ENCODE measurements around the gene TLE2. TPM values are rescaled to one million over a fixed set of nuclear protein-coding genes. Genes with fewer than 3 reads are reported as not detected.

TLE2 gene
- total and polyA plus RNA-seq, 4 experiments from 2014 or later, result 5.5 to 23.1 (median 14.0) TPM

GRCh38 chr19:2978772-2979171, 50.3 kb downstream of the TLE2 start:
- CTCF ChIA-PET (ENCODE audit: partially characterized antibody), result no interaction called here
- POLR2A ChIA-PET (ENCODE audit: partially characterized antibody), result interaction anchor here (1.1 kb wide), 1 partner anchor 57 kb away, joined by 4 read pairs; no protein-coding TSS in a partner anchor
- Mint-ChIP-seq H3K4me1 (peaks cover 8 to 19% (median 14%) of the 10 kb centered on the region in 4 donors), H3K27ac (no peak overlapping the region), H3K36me3 (peaks cover 0 to 3% of the 10 kb centered on the region in 2 donors), H3K27me3 (peaks cover 2 to 13% of the 10 kb centered on the region in 2 donors), H3K9me3 (no peaks in the 10 kb centered on the region), H3K4me3 (peak overlapping the region in 1 of 8 donors; percentile 25)
- H3K27me3 ChIP-seq (ENCODE audit: insufficient read depth, low read length), result no peaks in the 10 kb centered on the region
- H3K4me1 ChIP-seq (ENCODE audit: insufficient read depth, low read length), result peaks cover 13% of the 10 kb centered on the region
- H3K9me3 ChIP-seq (ENCODE audit: control insufficient read depth in 1 of 2, low read length in 2 of 2), result no peaks in the 10 kb centered on the region
- no peak for DNase-seq
- no peak overlapping the region for H3K27ac ChIP-seq (ENCODE audit: low read depth, low read length)
- intact Hi-C loops (cut with micrococcal nuclease), result no loop called here
- no peak overlapping the region for H3K4me3 ChIP-seq (ENCODE audit: low read length in 2 of 2)
- H3K36me3 ChIP-seq (ENCODE audit: insufficient read depth, low read length), result no peaks in the 10 kb centered on the region

GRCh38 chr19:2978166-2978767, 50.8 kb downstream of the TLE2 start:
- Mint-ChIP-seq H3K4me3 (no peak overlapping the region), H3K27ac (peak overlapping the region in 1 of 7 donors; percentile 7), H3K4me1 (peaks cover 6 to 19% (median 14%) of the 10 kb centered on the region in 4 donors), H3K36me3 (peaks cover 0 to 3% of the 10 kb centered on the region in 2 donors), H3K27me3 (peaks cover under 1 to 9% of the 10 kb centered on the region in 2 donors), H3K9me3 (no peaks in the 10 kb centered on the region)
- peaks cover 13% of the 10 kb centered on the region for H3K4me1 ChIP-seq (ENCODE audit: insufficient read depth, low read length)
- no peak overlapping the region for H3K27ac ChIP-seq (ENCODE audit: low read depth, low read length)
- intact Hi-C loops (cut with micrococcal nuclease), result no loop called here
- no peaks in the 10 kb centered on the region for H3K27me3 ChIP-seq (ENCODE audit: insufficient read depth, low read length)
- H3K4me3 ChIP-seq (ENCODE audit: low read length in 2 of 2), result no peak overlapping the region
- POLR2A ChIA-PET (ENCODE audit: partially characterized antibody), result interaction anchor here (0.6 to 4.1 kb wide), 9 partner anchors 28 to 137 kb away, joined by 3 to 24 read pairs (median 4); partner anchors contain the start of genes TLE5 and ZNF555
- DNase-seq, result no peak
- CTCF ChIA-PET (ENCODE audit: partially characterized antibody), result interaction anchor here (1.4 kb wide), 1 partner anchor 74 kb away, joined by 3 read pairs; no protein-coding TSS in a partner anchor
- H3K9me3 ChIP-seq (ENCODE audit: control insufficient read depth in 1 of 2, low read length in 2 of 2), result no peaks in the 10 kb centered on the region
- H3K36me3 ChIP-seq (ENCODE audit: insufficient read depth, low read length), result no peaks in the 10 kb centered on the region

- peaks cover 13% of the 10 kb centered on the region for H3K4me1 ChIP-seq (ENCODE audit: insufficient read depth, low read length)
- peaks cover 0 to 6% of the 10 kb centered on the region in 2 donors for H3K27me3 Mint-ChIP-seq
- DNase-seq, result peak in 1 of 5 donors; percentile 5
- H3K4me1 Mint-ChIP-seq, result peaks cover 6 to 19% (median 14%) of the 10 kb centered on the region in 4 donors
- peak overlapping the region in 4 of 7 donors; percentile 7 to 80 (median 46) for H3K27ac Mint-ChIP-seq
- H3K4me3 ChIP-seq (ENCODE audit: low read length in 2 of 2), result peak overlapping the region in 1 of 2 donors; percentile 90
- no peaks in the 10 kb centered on the region for H3K9me3 ChIP-seq (ENCODE audit: control insufficient read depth in 1 of 2, low read length in 2 of 2)
- intact Hi-C loops (cut with micrococcal nuclease), result loop anchor here (1.0 kb wide), 1 partner anchor 58 kb away; no protein-coding TSS in a partner anchor
- H3K36me3 ChIP-seq (ENCODE audit: insufficient read depth, low read length), result no peaks in the 10 kb centered on the region
- POLR2A ChIA-PET (ENCODE audit: partially characterized antibody), result interaction anchor here (0.6 to 4.1 kb wide), 10 partner anchors 27 to 136 kb away, joined by 3 to 24 read pairs (median 4); partner anchors contain the start of genes TLE5 and ZNF555
- H3K4me3 Mint-ChIP-seq, result peak overlapping the region in 5 of 8 donors; percentile 22 to 96 (median 46)
- no peak overlapping the region for H3K27ac ChIP-seq (ENCODE audit: low read depth, low read length)
- H3K36me3 Mint-ChIP-seq, result peaks cover 0 to 3% of the 10 kb centered on the region in 2 donors
- CTCF ChIA-PET (ENCODE audit: partially characterized antibody), result interaction anchor here (0.8 to 3.2 kb wide), 3 partner anchors 17 to 131 kb away, joined by 3 to 10 read pairs (median 3); no protein-coding TSS in a partner anchor
- H3K27me3 ChIP-seq (ENCODE audit: insufficient read depth, low read length), result no peaks in the 10 kb centered on the region
- no peaks in the 10 kb centered on the region for H3K9me3 Mint-ChIP-seq
Observed at GRCh38 chr19:2977746-2978138, 51.3 kb downstream of the TLE2 start.

- intact Hi-C loops (cut with micrococcal nuclease), result loop anchor here (1.0 kb wide), 1 partner anchor 58 kb away; no protein-coding TSS in a partner anchor
- H3K36me3 ChIP-seq (ENCODE audit: insufficient read depth, low read length), result no peaks in the 10 kb centered on the region
- Mint-ChIP-seq H3K27ac (peak within 1 kb of the TSS; percentile 68 to 97 (median 90)), H3K9me3 (no peaks in the 10 kb centered on the region), H3K36me3 (peaks cover 0 to 3% of the 10 kb centered on the region in 2 donors), H3K4me1 (peaks cover 6 to 19% (median 14%) of the 10 kb centered on the region in 4 donors), H3K4me3 (peak within 1 kb of the TSS; percentile 90 to 99 (median 94)), H3K27me3 (peaks cover 0 to 6% of the 10 kb centered on the region in 2 donors)
- peak within 1 kb of the TSS; percentile 54 to 90 for H3K4me3 ChIP-seq (ENCODE audit: low read length in 2 of 2)
- peaks cover 13% of the 10 kb centered on the region for H3K4me1 ChIP-seq (ENCODE audit: insufficient read depth, low read length)
- no peaks in the 10 kb centered on the region for H3K9me3 ChIP-seq (ENCODE audit: control insufficient read depth in 1 of 2, low read length in 2 of 2)
- ChIA-PET CTCF (ENCODE audit: partially characterized antibody) (interaction anchor here (0.8 to 3.2 kb wide), 5 partner anchors 12 to 132 kb away, joined by 3 to 10 read pairs (median 3); no protein-coding TSS in a partner anchor), POLR2A (ENCODE audit: partially characterized antibody) (interaction anchor here (0.9 to 4.1 kb wide), 13 partner anchors 17 to 501 kb away, joined by 3 to 24 read pairs (median 4); partner anchors contain the start of genes TLE5 and ZNF555)
- H3K27me3 ChIP-seq (ENCODE audit: insufficient read depth, low read length), result no peaks in the 10 kb centered on the region
- H3K27ac ChIP-seq (ENCODE audit: low read depth, low read length), result peak within 1 kb of the TSS; percentile 17
- DNase-seq, result peak; percentile 92 to 94 (median 93)
Observed at GRCh38 chr19:2977001-2977745, 51.9 kb downstream of the TLE2 start, which contains the start of gene TLE6. Gene TLE6, plus strand, starts transcription at chr19:2977564. Its CDS starts 670 bp downstream, at chr19:2978234.

DNA sequence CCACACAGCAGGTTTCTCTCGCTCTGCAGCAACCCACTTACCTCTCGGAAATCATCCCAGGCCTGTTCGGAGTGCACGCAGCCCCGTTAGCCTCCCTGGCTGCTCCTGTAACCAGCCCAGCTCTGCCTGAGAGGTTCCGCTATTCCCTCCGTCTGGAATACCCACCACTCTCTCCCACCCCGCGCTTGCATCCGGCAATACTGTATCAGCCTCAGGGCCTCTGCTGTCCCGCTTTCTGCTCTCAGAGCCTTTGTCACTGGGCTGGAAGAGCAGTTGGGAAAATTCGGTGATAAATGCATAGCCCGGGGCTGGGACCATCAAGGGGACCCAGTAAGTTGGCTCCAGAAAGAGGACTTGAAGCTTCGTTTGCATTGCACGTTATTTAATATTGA, 52.5 kb downstream of the TLE2 start:
- Mint-ChIP-seq H3K4me1 (peaks cover 6 to 19% (median 14%) of the 10 kb centered on the region in 4 donors), H3K9me3 (no peaks in the 10 kb centered on the region), H3K4me3 (peak overlapping the region; percentile 90 to 99 (median 94)), H3K27me3 (peaks cover 0 to 2% of the 10 kb centered on the region in 2 donors), H3K27ac (peak overlapping the region; percentile 68 to 97 (median 90)), H3K36me3 (peaks cover 0 to 3% of the 10 kb centered on the region in 2 donors)
- Histone ChIP-seq H3K4me3 (ENCODE audit: low read length in 2 of 2) (peak overlapping the region; percentile 54 to 90), H3K27me3 (ENCODE audit: insufficient read depth, low read length) (no peaks in the 10 kb centered on the region), H3K36me3 (ENCODE audit: insufficient read depth, low read length) (no peaks in the 10 kb centered on the region), H3K4me1 (ENCODE audit: insufficient read depth, low read length) (peaks cover 13% of the 10 kb centered on the region), H3K9me3 (ENCODE audit: control insufficient read depth in 1 of 2, low read length in 2 of 2) (no peaks in the 10 kb centered on the region), H3K27ac (ENCODE audit: low read depth, low read length) (peak overlapping the region; percentile 17)
- CTCF ChIA-PET (ENCODE audit: partially characterized antibody), result interaction anchor here (1.0 to 3.2 kb wide), 4 partner anchors 12 to 132 kb away, joined by 3 to 12 read pairs (median 9); no protein-coding TSS in a partner anchor
- no peak for DNase-seq
- intact Hi-C loops (cut with micrococcal nuclease), result no loop called here
- POLR2A ChIA-PET (ENCODE audit: partially characterized antibody), result interaction anchor here (0.9 to 4.1 kb wide), 11 partner anchors 17 to 500 kb away, joined by 3 to 24 read pairs (median 4); partner anchors contain the start of gene TLE5

DNA sequence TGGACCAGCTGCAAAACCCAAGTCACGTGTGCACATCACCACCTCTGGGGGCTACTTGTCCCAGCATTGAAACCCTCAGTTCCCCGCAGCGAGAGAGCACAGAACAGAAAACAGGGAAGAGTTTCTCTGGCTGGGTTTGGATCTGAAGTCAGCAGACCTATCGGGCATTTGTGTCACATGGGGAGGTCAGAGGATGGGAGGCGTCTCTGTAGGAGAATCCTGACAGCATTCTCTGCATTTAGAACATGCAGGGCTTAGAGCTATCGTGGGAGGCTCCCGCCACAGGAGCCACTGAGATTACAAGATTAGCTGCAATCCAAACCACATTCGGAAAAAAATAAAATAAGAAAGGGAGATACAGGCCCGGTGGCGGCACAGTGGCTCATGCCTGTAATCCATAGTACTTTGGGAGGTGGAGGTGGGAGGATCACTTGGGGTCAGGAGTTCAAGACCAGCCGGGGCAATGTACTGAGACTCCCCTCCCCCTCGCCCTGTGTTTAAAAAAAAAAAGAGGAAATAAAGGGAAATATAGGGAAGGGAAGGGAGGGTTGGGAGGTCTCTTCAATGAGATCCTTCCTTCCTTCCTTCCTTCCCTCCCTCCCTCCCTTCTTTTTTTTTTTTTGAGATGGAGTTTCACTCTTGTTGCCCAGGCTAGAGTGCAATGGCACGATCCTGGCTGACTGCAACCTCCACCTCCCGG, 54.6 kb downstream of the TLE2 start:
- Histone ChIP-seq H3K27me3 (ENCODE audit: insufficient read depth, low read length) (no peaks in the 10 kb centered on the region), H3K27ac (ENCODE audit: low read depth, low read length) (no peak overlapping the region), H3K4me3 (ENCODE audit: low read length in 2 of 2) (no peak overlapping the region), H3K9me3 (ENCODE audit: control insufficient read depth in 1 of 2, low read length in 2 of 2) (no peaks in the 10 kb centered on the region), H3K36me3 (ENCODE audit: insufficient read depth, low read length) (no peaks in the 10 kb centered on the region), H3K4me1 (ENCODE audit: insufficient read depth, low read length) (peaks cover 13% of the 10 kb centered on the region)
- Mint-ChIP-seq H3K36me3 (peaks cover 0 to 3% of the 10 kb centered on the region in 2 donors), H3K4me1 (peaks cover 6 to 19% (median 14%) of the 10 kb centered on the region in 4 donors), H3K4me3 (peak overlapping the region in 5 of 8 donors; percentile 15 to 76 (median 48)), H3K27me3 (peaks cover 0 to 2% of the 10 kb centered on the region in 2 donors), H3K9me3 (no peaks in the 10 kb centered on the region), H3K27ac (peak overlapping the region in 1 of 7 donors; percentile 54)
- CTCF ChIA-PET (ENCODE audit: partially characterized antibody), result interaction anchor here (3.2 kb wide), 2 partner anchors 101 to 134 kb away, joined by 10 to 12 read pairs; no protein-coding TSS in a partner anchor
- POLR2A ChIA-PET (ENCODE audit: partially characterized antibody), result interaction anchor here (4.1 kb wide), 1 partner anchor 62 kb away, joined by 24 read pairs; no protein-coding TSS in a partner anchor
- intact Hi-C loops (cut with micrococcal nuclease), result no loop called here
- DNase-seq, result no peak
